GM23338 (cell line): Measurements from ENCODE around the gene DMBT1. TPM values are rescaled to one million over a fixed set of nuclear protein-coding genes. Genes with fewer than 3 reads are reported as not detected.

ENCODE experiments used
- ATAC-seq: fragments of 200-7000 bp; cut with Tn5 transposase; 3 replicates; pipeline ENCODE4 v1.9.1; 2020
- DNase-seq: peaks from one replicate; pipeline ENCODE4 v3.0.0-alpha.2; 2015; ENCODE audit warnings: low spot score
- H2AFZ ChIP-seq: fragments of 200-600 bp; sonication (generic); 2 replicates; pipeline ENCODE4 v1.8.0; 2016; ENCODE audit warnings: antibody characterized with exemption, mild to moderate bottlenecking, moderate library complexity
- H3F3A ChIP-seq: fragments of 200-600 bp; sonication (generic); replicated peaks from 2 replicates; pipeline ENCODE4 v1.8.0; 2017; ENCODE audit warnings: antibody characterized with exemption, mixed run types, low read depth
- H3K27ac ChIP-seq: fragments of 200-600 bp; sonication (generic); 2 replicates; pipeline ENCODE4 v1.6.1; 2016; ENCODE audit warnings: low read depth
- H3K27me3 ChIP-seq: fragments of 200-600 bp; sonication (generic); 2 replicates; pipeline ENCODE4 v1.8.0; 2016; ENCODE audit warnings: mild to moderate bottlenecking, mixed run types, moderate library complexity; ENCODE audit not compliant: insufficient read depth
- H3K36me3 ChIP-seq: fragments of 200-600 bp; sonication (generic); 2 replicates; pipeline ENCODE4 v1.8.0; 2016; ENCODE audit warnings: mild to moderate bottlenecking; ENCODE audit not compliant: insufficient read depth
- H3K4me1 ChIP-seq: fragments of 200-600 bp; sonication (generic); 2 replicates; pipeline ENCODE4 v1.8.0; 2016; ENCODE audit warnings: mild to moderate bottlenecking, moderate library complexity; ENCODE audit not compliant: insufficient read depth
- H3K4me2 ChIP-seq: fragments of 200-600 bp; sonication (generic); 2 replicates; pipeline ENCODE4 v1.7.1; 2017; ENCODE audit warnings: mixed run types
- H3K4me3 ChIP-seq: fragments of 200-600 bp; sonication (generic); 2 replicates; pipeline ENCODE4 v1.6.1; 2016; ENCODE audit warnings: mixed run types
- H3K79me2 ChIP-seq: fragments of 200-600 bp; sonication (generic); replicated peaks from 2 replicates; pipeline ENCODE4 v1.8.0; 2017; ENCODE audit warnings: mild to moderate bottlenecking; ENCODE audit not compliant: insufficient read depth
- H3K9me2 ChIP-seq: fragments of 200-600 bp; sonication (generic); 2 replicates; pipeline ENCODE4 v1.8.0; 2017; ENCODE audit not compliant: insufficient read depth
- H4K20me1 ChIP-seq: fragments of 200-600 bp; sonication (generic); replicated peaks from 2 replicates; pipeline ENCODE4 v1.8.0; 2017; ENCODE audit warnings: mild to moderate bottlenecking; ENCODE audit not compliant: insufficient read depth
- H3K27ac Mint-ChIP-seq: 2 replicates; pipeline ENCODE4 v1.8.0; 2020; ENCODE audit warnings: inconsistent platforms, mild to moderate bottlenecking, moderate library complexity, mixed read lengths
- H3K27me3 Mint-ChIP-seq: 3 replicates; pipeline ENCODE4 v1.8.0; 2022; ENCODE audit warnings: low read depth, mild to moderate bottlenecking, moderate library complexity, mixed read lengths, inconsistent platforms; ENCODE audit not compliant: insufficient read depth, poor library complexity
- H3K36me3 Mint-ChIP-seq: 3 replicates; pipeline ENCODE4 v1.8.0; 2021; ENCODE audit warnings: low read depth, mild to moderate bottlenecking, inconsistent platforms, moderate library complexity, mixed read lengths
- H3K4me1 Mint-ChIP-seq: 3 replicates; pipeline ENCODE4 v1.8.0; 2020; ENCODE audit warnings: mild to moderate bottlenecking, inconsistent platforms, mixed read lengths
- H3K4me3 Mint-ChIP-seq: 3 replicates; pipeline ENCODE4 v1.8.0; 2021; ENCODE audit warnings: moderate library complexity, mild to moderate bottlenecking, inconsistent platforms, mixed read lengths
- H3K9me3 Mint-ChIP-seq: 3 replicates; pipeline ENCODE4 v1.8.0; 2020; ENCODE audit warnings: moderate library complexity, mild to moderate bottlenecking, inconsistent platforms, mixed read lengths
- CREB1 ChIP-seq: fragments of 250-450 bp; sonication (Bioruptor Pico); IDR thresholded peaks from 2 replicates; pipeline ENCODE4 v1.5.0; 2020; ENCODE audit warnings: low read depth, mild to moderate bottlenecking, moderate library complexity
- EZH2 ChIP-seq: fragments of 200-600 bp; sonication (generic); IDR thresholded peaks from one replicate; pipeline ENCODE4 v1.8.0; 2017; ENCODE audit warnings: antibody characterized with exemption, mild to moderate bottlenecking, low read depth; ENCODE audit not compliant: unreplicated experiment
- EZH2phosphoT487 ChIP-seq: fragments of 200-600 bp; sonication (generic); IDR thresholded peaks from one replicate; pipeline ENCODE4 v1.8.1; 2018; ENCODE audit warnings: antibody characterized with exemption; ENCODE audit not compliant: unreplicated experiment
- JUNB ChIP-seq: IDR thresholded peaks from one replicate; pipeline ENCODE4 v1.6.1; 2016; ENCODE audit warnings: antibody characterized with exemption; ENCODE audit not compliant: unreplicated experiment
- NANOG ChIP-seq: IDR thresholded peaks from 2 replicates; pipeline ENCODE4 v1.6.1; 2016; ENCODE audit warnings: antibody characterized with exemption, borderline replicate concordance
- POLR2AphosphoS5 ChIP-seq: IDR thresholded peaks from 2 replicates; pipeline ENCODE4 v1.6.1; 2016; ENCODE audit warnings: antibody characterized with exemption, low read depth
- STAT1 ChIP-seq: IDR thresholded peaks from one replicate; pipeline ENCODE4 v1.6.1; 2016; ENCODE audit warnings: antibody characterized with exemption; ENCODE audit not compliant: unreplicated experiment
- ZNF114 ChIP-seq: fragments of 250-450 bp; sonication (Bioruptor Pico); IDR thresholded peaks from 2 replicates; pipeline ENCODE4 v1.5.0; 2020; ENCODE audit warnings: mild to moderate bottlenecking, moderate library complexity
- ZNF331 ChIP-seq: fragments of 250-450 bp; sonication (Bioruptor Pico); IDR thresholded peaks from 2 replicates; pipeline ENCODE4 v1.5.0; 2020; ENCODE audit warnings: low read depth, mild to moderate bottlenecking, moderate library complexity
- polyA plus RNA-seq: library from polyadenylated mRNA; unstranded; fragments of >200 nt; fragmentation: Nextera tagmentation; extraction: Ambion mirVana; gene quantifications from 2 replicates; pipeline ENCODE4 v1.2.1, GENCODE V29; 2016
- total RNA-seq: library from RNA; depleted of rRNA; stranded (reverse); fragments of >200 nt; shearing (Covaris generic); gene quantifications from 2 replicates; pipeline ENCODE4 v1.2.3, GENCODE V29; 2014
- TF ChIP-seq, protein P1 (sequence below), 2 experiments: fragments of 200-600 bp in 1 of 2; sonication (generic) in 1 of 2; conservative IDR thresholded peaks; 2 replicates each; pipeline versions ENCODE4 v1.5.1 to v1.6.1; 2016 to 2017; ENCODE audit warnings: antibody characterized with exemption in 2 of 2, low read depth in 2 of 2, mild to moderate bottlenecking in 2 of 2, moderate library complexity in 1 of 2
- TF ChIP-seq, protein P2 (sequence below): IDR thresholded peaks from one replicate; pipeline ENCODE4 v1.6.1; 2018; ENCODE audit warnings: antibody characterized with exemption; ENCODE audit not compliant: unreplicated experiment
- TF ChIP-seq, protein P3 (sequence below): fragments of 250-450 bp; sonication (Bioruptor Pico); IDR thresholded peaks from 2 replicates; pipeline ENCODE4 v1.5.0; 2020; ENCODE audit warnings: mild to moderate bottlenecking, moderate library complexity
- TF ChIP-seq, protein P4 (sequence below): IDR thresholded peaks from 2 replicates; pipeline ENCODE4 v1.6.1; 2016; ENCODE audit warnings: antibody characterized with exemption

DMBT1 gene
- total and polyA plus RNA-seq, 2 experiments from 2014 or later = 0.03 to 0.05 TPM

DNA sequence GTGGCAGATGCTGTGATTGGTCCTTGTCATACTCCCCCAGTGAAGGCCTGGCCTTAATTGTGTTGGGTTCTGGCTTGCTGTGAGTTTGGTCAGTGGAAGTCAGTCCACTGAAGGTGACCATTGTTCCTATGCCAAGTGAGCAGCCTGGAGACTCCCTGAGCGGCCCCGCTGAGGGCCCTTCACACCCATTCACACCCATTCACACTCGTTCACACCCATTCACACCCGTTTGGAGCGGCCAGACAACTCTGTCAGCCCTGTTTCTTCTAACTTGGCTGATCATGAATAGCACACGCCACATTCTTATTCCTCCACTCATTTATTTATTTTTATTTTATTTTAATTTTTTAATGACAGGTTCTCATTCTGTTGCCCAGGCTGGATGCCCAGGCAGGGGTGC is 77.6 kb downstream of the DMBT1 start:
- Histone ChIP-seq H3K79me2 (no peaks in the 10 kb centered on the region), H3K9me2 (no peaks in the 10 kb centered on the region), H3K36me3 (no peaks in the 10 kb centered on the region), H3K27ac (no peak overlapping the region), H3K4me2 (no peak overlapping the region), H3K4me1 (no peaks in the 10 kb centered on the region), H3F3A (no peaks in the 10 kb centered on the region), H3K27me3 (no peaks in the 10 kb centered on the region), H3K4me3 (no peak overlapping the region), H4K20me1 (no peaks in the 10 kb centered on the region), H2AFZ (no peak overlapping the region)
- Mint-ChIP-seq H3K4me3 (no peak overlapping the region), H3K36me3 (no peaks in the 10 kb centered on the region), H3K27me3 (peaks cover 2% of the 10 kb centered on the region), H3K4me1 (peaks cover 4% of the 10 kb centered on the region; the same call in 2 of the 3 replicates), H3K27ac (no peak overlapping the region), H3K9me3 (no peaks in the 10 kb centered on the region)
- no peak for ATAC-seq
- DNase-seq = no peak
- TF ChIP-seq, protein P1, sequence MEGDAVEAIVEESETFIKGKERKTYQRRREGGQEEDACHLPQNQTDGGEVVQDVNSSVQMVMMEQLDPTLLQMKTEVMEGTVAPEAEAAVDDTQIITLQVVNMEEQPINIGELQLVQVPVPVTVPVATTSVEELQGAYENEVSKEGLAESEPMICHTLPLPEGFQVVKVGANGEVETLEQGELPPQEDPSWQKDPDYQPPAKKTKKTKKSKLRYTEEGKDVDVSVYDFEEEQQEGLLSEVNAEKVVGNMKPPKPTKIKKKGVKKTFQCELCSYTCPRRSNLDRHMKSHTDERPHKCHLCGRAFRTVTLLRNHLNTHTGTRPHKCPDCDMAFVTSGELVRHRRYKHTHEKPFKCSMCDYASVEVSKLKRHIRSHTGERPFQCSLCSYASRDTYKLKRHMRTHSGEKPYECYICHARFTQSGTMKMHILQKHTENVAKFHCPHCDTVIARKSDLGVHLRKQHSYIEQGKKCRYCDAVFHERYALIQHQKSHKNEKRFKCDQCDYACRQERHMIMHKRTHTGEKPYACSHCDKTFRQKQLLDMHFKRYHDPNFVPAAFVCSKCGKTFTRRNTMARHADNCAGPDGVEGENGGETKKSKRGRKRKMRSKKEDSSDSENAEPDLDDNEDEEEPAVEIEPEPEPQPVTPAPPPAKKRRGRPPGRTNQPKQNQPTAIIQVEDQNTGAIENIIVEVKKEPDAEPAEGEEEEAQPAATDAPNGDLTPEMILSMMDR (conservative IDR thresholded peaks at IDR 0.05; ENCODE audit: low read depth in 2 of 2) = no peak
- TF ChIP-seq EZH2phosphoT487 (no peak), CREB1 (CRISPR knock-in tag) (no peak), EZH2 (no peak), ZNF114 (CRISPR knock-in tag) (no peak), NANOG (no peak), POLR2AphosphoS5 (no peak), ZNF331 (CRISPR knock-in tag) (no peak), STAT1 (no peak), JUNB (no peak)
- TF ChIP-seq, protein P2, sequence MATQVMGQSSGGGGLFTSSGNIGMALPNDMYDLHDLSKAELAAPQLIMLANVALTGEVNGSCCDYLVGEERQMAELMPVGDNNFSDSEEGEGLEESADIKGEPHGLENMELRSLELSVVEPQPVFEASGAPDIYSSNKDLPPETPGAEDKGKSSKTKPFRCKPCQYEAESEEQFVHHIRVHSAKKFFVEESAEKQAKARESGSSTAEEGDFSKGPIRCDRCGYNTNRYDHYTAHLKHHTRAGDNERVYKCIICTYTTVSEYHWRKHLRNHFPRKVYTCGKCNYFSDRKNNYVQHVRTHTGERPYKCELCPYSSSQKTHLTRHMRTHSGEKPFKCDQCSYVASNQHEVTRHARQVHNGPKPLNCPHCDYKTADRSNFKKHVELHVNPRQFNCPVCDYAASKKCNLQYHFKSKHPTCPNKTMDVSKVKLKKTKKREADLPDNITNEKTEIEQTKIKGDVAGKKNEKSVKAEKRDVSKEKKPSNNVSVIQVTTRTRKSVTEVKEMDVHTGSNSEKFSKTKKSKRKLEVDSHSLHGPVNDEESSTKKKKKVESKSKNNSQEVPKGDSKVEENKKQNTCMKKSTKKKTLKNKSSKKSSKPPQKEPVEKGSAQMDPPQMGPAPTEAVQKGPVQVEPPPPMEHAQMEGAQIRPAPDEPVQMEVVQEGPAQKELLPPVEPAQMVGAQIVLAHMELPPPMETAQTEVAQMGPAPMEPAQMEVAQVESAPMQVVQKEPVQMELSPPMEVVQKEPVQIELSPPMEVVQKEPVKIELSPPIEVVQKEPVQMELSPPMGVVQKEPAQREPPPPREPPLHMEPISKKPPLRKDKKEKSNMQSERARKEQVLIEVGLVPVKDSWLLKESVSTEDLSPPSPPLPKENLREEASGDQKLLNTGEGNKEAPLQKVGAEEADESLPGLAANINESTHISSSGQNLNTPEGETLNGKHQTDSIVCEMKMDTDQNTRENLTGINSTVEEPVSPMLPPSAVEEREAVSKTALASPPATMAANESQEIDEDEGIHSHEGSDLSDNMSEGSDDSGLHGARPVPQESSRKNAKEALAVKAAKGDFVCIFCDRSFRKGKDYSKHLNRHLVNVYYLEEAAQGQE = no peak
- TF ChIP-seq, protein P3, sequence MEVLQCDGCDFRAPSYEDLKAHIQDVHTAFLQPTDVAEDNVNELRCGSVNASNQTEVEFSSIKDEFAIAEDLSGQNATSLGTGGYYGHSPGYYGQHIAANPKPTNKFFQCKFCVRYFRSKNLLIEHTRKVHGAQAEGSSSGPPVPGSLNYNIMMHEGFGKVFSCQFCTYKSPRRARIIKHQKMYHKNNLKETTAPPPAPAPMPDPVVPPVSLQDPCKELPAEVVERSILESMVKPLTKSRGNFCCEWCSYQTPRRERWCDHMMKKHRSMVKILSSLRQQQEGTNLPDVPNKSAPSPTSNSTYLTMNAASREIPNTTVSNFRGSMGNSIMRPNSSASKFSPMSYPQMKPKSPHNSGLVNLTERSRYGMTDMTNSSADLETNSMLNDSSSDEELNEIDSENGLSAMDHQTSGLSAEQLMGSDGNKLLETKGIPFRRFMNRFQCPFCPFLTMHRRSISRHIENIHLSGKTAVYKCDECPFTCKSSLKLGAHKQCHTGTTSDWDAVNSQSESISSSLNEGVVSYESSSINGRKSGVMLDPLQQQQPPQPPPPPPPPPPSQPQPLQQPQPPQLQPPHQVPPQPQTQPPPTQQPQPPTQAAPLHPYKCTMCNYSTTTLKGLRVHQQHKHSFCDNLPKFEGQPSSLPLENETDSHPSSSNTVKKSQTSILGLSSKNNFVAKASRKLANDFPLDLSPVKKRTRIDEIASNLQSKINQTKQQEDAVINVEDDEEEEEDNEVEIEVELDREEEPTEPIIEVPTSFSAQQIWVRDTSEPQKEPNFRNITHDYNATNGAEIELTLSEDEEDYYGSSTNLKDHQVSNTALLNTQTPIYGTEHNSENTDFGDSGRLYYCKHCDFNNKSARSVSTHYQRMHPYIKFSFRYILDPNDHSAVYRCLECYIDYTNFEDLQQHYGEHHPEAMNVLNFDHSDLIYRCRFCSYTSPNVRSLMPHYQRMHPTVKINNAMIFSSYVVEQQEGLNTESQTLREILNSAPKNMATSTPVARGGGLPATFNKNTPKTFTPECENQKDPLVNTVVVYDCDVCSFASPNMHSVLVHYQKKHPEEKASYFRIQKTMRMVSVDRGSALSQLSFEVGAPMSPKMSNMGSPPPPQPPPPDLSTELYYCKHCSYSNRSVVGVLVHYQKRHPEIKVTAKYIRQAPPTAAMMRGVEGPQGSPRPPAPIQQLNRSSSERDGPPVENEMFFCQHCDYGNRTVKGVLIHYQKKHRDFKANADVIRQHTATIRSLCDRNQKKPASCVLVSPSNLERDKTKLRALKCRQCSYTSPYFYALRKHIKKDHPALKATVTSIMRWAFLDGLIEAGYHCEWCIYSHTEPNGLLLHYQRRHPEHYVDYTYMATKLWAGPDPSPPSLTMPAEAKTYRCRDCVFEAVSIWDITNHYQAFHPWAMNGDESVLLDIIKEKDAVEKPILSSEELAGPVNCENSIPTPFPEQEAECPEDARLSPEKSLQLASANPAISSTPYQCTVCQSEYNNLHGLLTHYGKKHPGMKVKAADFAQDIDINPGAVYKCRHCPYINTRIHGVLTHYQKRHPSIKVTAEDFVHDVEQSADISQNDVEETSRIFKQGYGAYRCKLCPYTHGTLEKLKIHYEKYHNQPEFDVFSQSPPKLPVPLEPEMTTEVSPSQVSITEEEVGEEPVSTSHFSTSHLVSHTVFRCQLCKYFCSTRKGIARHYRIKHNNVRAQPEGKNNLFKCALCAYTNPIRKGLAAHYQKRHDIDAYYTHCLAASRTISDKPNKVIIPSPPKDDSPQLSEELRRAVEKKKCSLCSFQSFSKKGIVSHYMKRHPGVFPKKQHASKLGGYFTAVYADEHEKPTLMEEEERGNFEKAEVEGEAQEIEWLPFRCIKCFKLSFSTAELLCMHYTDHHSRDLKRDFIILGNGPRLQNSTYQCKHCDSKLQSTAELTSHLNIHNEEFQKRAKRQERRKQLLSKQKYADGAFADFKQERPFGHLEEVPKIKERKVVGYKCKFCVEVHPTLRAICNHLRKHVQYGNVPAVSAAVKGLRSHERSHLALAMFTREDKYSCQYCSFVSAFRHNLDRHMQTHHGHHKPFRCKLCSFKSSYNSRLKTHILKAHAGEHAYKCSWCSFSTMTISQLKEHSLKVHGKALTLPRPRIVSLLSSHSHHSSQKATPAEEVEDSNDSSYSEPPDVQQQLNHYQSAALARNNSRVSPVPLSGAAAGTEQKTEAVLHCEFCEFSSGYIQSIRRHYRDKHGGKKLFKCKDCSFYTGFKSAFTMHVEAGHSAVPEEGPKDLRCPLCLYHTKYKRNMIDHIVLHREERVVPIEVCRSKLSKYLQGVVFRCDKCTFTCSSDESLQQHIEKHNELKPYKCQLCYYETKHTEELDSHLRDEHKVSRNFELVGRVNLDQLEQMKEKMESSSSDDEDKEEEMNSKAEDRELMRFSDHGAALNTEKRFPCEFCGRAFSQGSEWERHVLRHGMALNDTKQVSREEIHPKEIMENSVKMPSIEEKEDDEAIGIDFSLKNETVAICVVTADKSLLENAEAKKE (CRISPR knock-in tag) = no peak
- TF ChIP-seq, protein P4, sequence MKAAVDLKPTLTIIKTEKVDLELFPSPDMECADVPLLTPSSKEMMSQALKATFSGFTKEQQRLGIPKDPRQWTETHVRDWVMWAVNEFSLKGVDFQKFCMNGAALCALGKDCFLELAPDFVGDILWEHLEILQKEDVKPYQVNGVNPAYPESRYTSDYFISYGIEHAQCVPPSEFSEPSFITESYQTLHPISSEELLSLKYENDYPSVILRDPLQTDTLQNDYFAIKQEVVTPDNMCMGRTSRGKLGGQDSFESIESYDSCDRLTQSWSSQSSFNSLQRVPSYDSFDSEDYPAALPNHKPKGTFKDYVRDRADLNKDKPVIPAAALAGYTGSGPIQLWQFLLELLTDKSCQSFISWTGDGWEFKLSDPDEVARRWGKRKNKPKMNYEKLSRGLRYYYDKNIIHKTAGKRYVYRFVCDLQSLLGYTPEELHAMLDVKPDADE = no peak
